Hepatocyte (in vitro differentiated cells): ENCODE measurements around the gene SERPINA3.

Experiments
- EZH2phosphoT487 ChIP-seq: fragments of 200-600 bp; sonication (generic); IDR thresholded peaks from one replicate; pipeline ENCODE4 v1.6.1; 2018; ENCODE audit warnings: antibody characterized with exemption, mild to moderate bottlenecking, low read depth, moderate library complexity; ENCODE audit not compliant: unreplicated experiment, severe bottlenecking
- TF ChIP-seq, protein P1 (sequence below): fragments of 200-600 bp; sonication (generic); IDR thresholded peaks from 2 replicates; pipeline ENCODE4 v1.5.1; 2016; ENCODE audit warnings: antibody characterized with exemption, mild to moderate bottlenecking; ENCODE audit not compliant: poor library complexity

DNA sequence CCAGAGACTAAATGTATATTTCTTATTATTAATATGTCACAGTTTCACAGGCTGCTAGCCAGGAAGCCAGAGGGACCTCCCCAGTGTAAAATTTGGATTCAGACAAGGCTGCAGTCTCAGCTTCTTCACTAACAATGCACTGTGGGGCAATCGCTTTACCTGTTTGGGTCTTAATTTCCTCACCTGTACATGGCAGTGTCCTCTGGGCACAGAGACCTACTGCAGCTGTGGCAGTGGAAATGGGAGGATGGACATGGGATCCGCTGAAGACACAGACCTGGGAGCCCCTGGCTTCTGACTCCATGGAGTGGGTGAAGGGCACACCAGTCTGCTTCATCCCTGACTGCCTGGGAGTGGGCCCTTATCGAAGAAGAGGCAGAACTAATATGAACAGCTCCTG, 37.9 kb upstream of the SERPINA3 start:
- no peak for TF ChIP-seq EZH2phosphoT487
- TF ChIP-seq, protein P1, sequence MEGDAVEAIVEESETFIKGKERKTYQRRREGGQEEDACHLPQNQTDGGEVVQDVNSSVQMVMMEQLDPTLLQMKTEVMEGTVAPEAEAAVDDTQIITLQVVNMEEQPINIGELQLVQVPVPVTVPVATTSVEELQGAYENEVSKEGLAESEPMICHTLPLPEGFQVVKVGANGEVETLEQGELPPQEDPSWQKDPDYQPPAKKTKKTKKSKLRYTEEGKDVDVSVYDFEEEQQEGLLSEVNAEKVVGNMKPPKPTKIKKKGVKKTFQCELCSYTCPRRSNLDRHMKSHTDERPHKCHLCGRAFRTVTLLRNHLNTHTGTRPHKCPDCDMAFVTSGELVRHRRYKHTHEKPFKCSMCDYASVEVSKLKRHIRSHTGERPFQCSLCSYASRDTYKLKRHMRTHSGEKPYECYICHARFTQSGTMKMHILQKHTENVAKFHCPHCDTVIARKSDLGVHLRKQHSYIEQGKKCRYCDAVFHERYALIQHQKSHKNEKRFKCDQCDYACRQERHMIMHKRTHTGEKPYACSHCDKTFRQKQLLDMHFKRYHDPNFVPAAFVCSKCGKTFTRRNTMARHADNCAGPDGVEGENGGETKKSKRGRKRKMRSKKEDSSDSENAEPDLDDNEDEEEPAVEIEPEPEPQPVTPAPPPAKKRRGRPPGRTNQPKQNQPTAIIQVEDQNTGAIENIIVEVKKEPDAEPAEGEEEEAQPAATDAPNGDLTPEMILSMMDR: no peak
